Activated CD4-positive, alpha-beta T cell treated with anti-CD3 and anti-CD28 coated beads, Interleukin-2, amount 50 U/mL, for 4 hours (primary cell): ENCODE data around the gene RASD1.

Experiments
- DNase-seq, 2 experiments: peaks; one replicate each; pipeline ENCODE4 v3.0.0-alpha.2; 2020

RASD1 gene

GRCh38 chr17:17496189-17497064 lies at the start of gene RASD1:
Gene RASD1 (minus strand): TSS chr17:17496395. CDS start chr17:17496181, 214 bp downstream.
- DNase-seq: peak; percentile 69 to 73

GRCh38 chr17:17545984-17546383 lies 49.8 kb upstream of the RASD1 start:
- DNase-seq: no peak

- DNase-seq: no peak
Measured at GRCh38 chr17:17545031-17545820, 49.0 kb upstream of the RASD1 start.

- DNase-seq: no peak
Measured at GRCh38 chr17:17542906-17543635, 46.9 kb upstream of the RASD1 start.

- DNase-seq: no peak
Measured at GRCh38 chr17:17541640-17542001, 45.4 kb upstream of the RASD1 start.

- no peak for DNase-seq
Measured at GRCh38 chr17:17540935-17541639, 44.9 kb upstream of the RASD1 start.

GRCh38 chr17:17540278-17540906 lies 44.2 kb upstream of the RASD1 start:
- no peak for DNase-seq

GRCh38 chr17:17539591-17539990 lies 43.4 kb upstream of the RASD1 start:
- DNase-seq: no peak

- no peak for DNase-seq
Measured at GRCh38 chr17:17538417-17539391, 42.5 kb upstream of the RASD1 start.

- DNase-seq: no peak
Measured at GRCh38 chr17:17537311-17538099, 41.3 kb upstream of the RASD1 start.

GRCh38 chr17:17536702-17537101 lies 40.5 kb upstream of the RASD1 start:
- DNase-seq: no peak

GRCh38 chr17:17535957-17536356 lies 39.8 kb upstream of the RASD1 start:
- DNase-seq: no peak

- no peak for DNase-seq
Measured at GRCh38 chr17:17533901-17534441, 37.8 kb upstream of the RASD1 start.

GRCh38 chr17:17532991-17533390 lies 36.8 kb upstream of the RASD1 start:
- DNase-seq: no peak

- DNase-seq: no peak
Measured at GRCh38 chr17:17531156-17531555, 35.0 kb upstream of the RASD1 start.

GRCh38 chr17:17528696-17529652 lies 32.8 kb upstream of the RASD1 start:
- no peak for DNase-seq

GRCh38 chr17:17527956-17528500 lies 31.8 kb upstream of the RASD1 start:
- no peak for DNase-seq

- DNase-seq: no peak
Measured at GRCh38 chr17:17527534-17527933, 31.3 kb upstream of the RASD1 start.
